Activated CD4-positive, CD25-positive, alpha-beta regulatory T cell (primary cell): Measurements from ENCODE around the gene TBCK.

ENCODE experiments used
- DNase-seq, 4 experiments: peaks; one replicate each; lab custom pipeline; 2025; lab: John Stamatoyannopoulos, UW

Gene TBCK

DNA sequence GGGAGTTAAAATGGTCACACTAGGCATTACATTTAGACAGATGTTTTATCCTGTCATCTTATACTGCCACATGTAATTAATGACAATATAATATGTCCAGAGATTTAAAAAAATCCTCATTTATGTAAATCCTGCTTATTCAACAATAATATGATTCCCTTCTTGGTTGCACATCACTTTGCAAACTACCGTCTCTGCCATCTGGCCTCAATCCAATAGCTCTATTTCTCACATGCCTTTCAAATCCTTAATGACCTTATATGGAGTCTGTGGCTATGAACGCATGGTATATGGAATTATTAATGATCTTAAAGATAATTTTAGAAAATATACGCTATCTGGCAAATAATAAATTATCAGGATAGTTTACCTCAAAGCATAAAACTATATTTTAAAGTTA lies 276.2 kb downstream of the TBCK start:
- DNase-seq = no peak

DNA sequence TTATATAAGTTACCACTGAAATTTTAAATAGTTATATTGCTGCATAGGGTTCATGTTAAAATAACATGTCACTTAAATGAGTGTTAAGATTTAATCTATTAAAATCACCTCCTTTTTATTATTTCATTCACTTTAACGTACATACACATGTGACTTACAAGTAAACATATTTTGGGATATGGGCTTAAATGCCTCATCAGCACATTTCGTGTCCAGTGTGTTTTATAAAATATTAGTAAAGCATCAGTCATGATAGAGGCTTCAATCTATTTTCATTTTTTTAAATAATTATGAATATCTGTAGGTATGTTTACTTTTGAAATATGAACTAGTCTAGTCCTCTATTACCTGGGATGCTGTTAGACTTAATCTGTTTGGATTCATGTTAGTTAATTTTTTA lies 277.1 kb downstream of the TBCK start:
- DNase-seq = no peak

DNA sequence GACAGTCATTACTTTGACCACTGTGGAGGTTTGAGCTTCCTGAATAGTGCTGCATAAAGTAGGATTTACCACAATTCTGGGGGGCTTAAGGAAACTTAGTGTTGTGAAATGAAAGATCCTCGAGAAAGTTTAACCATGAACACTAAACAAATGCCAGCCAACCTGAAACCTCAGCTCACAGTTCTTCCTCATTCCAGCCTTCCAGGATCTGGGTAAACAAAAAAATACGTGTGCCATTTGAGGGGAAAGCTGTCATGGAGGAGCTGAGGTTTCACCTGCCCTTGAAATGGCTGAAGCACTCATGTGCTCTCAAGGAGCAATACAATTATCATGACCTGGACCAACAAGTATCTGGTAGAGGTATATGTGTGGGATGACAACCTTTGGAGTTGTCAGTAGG lies 278.0 kb downstream of the TBCK start:
- no peak for DNase-seq

DNA sequence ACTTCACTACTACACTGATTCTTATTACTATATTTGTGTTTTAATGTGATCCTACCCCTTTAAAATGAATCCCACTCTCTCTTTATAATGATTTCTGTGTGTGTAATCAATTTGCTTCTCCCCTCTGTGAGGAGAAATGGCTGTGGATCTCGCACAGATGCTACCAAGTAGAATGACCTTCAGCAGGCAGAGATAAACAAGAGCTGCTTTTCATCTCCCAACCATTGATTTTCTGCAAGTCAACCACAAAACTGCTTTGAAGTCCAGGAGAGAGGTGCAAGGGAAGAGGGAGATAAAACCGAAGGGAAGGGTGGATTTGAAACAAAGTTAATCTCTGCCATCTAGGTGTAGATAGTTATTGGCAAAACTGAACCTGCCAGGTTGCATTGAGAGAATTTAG lies 279.2 kb downstream of the TBCK start:
- DNase-seq = no peak

DNA sequence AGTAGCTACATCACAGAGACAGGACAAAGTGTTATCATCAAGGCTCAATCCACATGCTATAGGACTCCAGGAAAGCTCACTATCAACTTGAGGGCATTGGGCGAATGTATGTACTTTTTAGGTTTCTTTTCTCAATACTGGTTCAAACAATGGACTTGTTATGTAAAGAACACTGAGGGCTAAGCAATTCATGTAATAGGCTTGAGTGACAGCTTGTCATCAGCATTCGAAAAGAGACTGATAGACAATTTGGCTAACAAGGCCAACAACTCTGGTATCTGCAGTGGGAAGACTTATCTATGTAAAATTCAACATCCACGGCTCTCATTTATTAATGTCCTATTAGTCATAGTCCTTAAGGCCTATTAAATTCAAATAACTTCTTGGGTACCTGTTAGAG lies 279.7 kb downstream of the TBCK start:
- no peak for DNase-seq

DNA sequence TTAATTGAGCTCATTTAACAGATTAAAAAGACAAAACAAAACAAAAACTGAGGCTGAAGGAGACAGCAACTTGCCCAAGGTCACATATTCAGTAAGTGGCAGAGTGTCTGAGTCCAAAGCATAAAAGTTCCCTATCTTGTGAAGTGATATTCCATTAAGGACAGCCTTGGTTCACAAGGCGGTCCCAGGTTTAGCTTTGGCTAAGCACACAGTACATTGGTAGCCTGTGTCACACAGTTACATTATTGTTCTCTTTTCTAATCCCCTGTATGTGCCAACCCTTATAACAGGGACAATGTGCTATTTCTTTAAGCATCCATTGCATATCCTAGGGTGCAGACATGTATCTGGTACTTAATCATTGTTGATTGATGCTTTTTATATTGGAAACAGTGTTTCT lies 280.8 kb downstream of the TBCK start:
- no peak for DNase-seq

DNA sequence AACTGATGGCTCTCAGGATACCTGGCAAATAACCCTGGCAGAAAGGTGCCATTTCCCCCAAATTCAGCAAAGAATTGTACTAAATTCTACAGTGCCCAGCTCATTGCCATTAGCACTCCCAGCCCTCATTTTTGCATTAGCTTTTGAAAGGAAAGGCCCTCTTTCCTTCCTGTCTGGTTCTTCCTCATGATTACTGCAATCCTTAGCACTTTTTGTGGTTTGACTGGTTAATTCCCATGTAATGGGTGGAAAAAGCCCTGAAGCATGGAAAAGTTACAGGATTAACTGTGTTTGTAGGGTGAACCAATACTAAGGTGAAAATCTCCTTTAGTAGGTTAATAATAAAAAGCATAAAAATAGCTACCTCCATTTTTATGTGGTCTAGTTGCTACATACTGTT lies 281.3 kb downstream of the TBCK start:
- DNase-seq = no peak

DNA sequence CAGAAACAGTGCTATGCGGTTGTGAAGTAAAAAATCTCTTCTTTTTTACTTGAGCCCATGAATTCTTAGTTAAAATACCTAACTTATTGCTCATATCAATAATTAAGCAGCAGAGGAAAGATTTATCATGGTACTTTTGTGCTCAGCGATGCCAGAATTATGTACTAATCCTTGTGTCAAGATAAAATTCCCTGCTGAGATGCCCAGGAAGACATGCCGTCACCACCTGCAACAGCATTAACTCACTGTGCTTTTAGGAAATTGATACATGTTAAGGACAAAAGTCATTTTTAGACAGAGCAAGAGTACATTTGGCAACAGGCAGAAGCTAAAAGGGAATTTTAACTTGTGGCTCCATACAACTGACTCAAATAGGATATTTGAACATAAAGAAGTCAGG lies 281.8 kb downstream of the TBCK start:
- no peak for DNase-seq

DNA sequence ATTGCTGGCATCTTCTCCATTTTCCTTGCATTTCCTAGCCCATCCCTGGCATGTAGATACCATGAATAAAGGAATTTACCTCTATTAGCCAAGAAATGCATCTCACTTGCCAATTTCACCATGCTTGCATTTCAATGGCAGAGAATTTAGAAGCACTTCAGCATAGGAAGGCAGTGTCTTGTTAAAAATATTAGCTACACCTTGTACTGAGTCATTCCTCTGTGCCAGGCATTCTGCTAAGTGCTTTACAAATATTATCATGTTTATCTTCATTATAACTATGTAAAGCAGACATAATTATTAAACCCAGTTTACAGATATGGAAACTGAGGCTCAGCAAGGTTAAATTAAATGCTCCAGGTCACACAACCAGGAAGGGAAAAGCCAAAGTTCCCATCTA lies 282.5 kb downstream of the TBCK start:
- no peak for DNase-seq

DNA sequence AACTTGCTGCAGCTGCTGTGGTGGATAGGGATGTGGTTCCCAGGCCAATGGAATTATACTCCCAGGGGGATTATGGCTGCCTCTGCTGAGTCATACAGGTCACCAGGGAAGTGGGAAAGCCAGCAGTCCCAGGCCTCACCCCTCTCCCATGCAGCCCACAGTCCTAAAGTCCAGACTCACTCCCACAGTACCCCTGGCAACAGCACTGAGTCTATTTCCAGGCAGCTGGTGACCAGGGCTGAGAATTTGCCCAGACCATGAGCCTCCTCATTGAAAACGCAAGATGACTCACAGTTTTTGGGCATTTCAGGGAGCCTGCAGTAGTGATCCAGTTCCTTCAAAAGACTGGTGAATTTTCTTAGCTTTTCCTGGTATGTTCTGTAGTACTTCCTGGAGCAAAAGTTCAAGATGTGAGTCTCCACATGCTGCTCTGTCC lies 283.1 kb downstream of the TBCK start:
- no peak for DNase-seq

DNA sequence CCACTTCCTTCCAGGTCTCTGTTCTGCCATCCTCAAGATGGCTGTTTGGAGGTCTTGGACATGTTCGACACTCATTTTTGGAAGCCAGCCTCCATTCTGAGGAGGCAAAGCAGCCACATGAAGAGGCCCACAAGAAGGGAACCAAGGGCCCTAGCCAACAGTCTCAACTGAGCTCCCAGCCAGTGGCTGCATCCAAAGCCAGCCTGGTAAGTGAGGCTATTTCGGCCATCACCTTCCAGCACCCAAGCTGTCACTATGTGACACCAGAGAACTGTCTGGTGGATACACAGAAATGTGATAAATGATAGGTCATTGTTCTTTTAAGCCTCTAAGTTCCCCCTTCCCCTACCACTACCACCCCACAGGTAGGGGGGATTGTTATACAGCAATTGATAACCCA lies 293.6 kb downstream of the TBCK start:
- no peak for DNase-seq

DNA sequence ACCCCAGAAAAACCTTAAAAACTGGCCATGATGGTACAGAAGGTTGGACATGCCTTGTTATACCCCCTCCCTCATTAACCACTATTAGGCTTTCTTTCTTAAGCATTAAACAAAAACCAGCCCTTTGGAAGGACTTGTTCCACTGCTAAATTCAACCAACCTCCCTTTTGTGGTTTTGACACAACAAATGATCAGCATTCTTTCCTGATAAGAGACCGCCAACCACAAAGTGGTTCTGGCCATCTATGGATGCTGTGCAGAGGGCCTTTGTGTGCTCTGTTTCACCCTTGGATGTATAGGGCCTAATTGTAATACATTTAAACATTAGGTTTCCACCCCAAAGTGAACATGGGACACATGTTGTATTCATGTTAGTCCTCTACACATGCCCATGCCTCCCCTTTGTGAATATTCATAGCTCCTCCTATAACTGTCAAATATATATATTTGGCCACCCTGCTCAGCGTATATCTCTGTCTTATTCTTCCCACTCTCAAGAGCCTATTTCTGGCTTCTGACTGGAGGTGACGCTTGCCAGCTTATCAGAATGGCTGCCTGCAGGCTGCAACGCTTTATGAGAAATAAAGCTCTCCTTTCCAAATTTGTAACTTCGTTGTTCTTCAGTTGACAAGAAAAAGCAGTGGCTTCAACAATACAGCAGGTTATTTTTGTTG lies 294.1 kb downstream of the TBCK start:
- no peak for DNase-seq

DNA sequence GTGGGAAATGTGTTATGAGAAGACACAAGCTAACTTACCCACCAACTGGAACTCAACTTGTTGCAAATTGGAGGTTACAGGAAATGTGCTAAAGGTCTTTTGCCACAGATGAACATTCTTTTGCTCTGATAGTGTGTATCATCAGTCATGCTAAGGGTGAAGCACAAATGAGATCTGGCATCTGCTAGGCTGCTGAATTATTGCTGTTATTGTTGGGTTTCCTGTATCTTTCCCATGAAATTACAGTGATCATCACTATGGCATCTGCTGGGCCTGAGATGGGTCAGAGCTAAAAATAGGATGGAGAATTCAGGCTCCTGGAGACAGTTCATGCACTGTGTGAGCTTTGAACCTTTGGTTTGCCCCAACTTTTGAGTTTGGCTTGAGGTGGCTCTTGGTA lies 296.2 kb downstream of the TBCK start:
- no peak for DNase-seq

DNA sequence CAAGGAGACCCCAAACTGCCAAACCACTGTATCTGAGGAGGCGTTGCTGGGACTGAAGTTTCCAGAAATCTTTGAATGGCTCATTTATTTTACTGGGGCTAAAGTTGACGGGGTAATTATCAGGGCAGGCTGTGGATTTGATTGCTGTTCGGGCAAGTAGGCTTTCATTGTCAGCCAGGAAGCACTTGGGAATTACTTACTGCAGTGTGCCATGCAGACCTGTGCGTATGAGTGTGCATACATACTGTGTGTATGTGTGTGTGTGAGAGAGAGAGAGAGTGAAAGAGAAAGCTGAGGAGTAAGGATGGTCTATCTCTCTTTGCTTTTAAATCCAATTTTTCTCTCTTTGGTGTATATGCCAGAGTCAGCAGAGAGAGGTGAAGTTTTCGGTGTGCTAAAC lies 298.0 kb downstream of the TBCK start:
- no peak for DNase-seq

DNA sequence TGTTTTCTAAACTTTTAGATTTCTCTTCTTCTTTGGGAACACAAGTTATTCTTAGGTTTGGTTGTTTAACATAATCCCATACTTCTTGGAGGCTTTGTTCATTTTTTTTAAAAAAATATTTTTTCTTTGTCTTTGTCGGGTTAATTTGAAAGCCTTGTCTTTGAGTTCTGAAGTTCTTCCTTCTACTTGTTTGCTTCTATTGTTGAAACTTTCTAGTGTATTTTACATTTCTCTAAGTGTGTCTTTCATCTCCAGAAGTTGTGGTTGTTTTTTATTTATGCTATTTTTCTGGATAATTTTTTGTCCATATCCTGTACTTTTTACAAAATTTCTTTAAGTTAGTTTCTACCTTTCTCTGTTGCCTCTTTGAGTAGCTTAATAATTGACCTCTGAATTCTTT lies 304.6 kb downstream of the TBCK start:
- DNase-seq = no peak

DNA sequence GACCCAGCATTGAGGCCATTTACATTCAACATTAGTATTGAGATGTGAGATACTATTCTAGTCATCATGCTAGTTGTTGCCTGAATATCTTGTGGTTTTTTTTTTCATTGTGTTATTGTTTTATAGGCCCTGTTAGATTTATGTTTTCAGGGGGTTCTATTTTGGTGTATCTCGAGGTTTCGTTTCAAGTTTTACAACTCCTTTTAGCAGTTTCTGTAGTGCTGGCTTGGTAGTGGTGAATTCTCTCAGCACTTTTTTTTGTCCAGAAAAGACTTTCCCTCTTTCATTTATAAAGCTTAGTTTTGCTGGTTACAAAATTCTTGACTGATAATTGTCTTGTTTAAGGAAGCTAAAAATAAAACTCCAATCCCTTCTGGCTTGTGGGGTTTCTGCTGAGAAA lies 305.2 kb downstream of the TBCK start:
- DNase-seq = no peak

DNA sequence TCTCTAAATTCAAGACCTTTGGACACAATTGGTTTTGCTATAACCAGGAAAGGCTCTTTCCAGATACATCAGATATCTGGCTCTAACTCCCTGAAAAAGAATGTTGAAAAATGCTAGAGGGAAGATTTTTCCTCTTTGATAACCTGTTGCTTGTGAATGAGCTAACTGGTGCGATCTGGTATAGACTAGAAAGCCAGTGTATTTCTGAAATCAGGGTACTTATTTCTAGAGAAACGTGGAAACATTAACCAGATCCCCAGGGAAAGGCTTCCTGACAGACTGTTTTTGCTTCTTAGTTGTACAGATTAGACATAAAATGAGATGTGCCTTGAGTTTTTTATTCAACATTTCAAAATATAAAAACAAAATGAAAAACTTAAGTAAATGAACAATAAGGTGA lies 313.0 kb downstream of the TBCK start:
- DNase-seq = no peak

DNA sequence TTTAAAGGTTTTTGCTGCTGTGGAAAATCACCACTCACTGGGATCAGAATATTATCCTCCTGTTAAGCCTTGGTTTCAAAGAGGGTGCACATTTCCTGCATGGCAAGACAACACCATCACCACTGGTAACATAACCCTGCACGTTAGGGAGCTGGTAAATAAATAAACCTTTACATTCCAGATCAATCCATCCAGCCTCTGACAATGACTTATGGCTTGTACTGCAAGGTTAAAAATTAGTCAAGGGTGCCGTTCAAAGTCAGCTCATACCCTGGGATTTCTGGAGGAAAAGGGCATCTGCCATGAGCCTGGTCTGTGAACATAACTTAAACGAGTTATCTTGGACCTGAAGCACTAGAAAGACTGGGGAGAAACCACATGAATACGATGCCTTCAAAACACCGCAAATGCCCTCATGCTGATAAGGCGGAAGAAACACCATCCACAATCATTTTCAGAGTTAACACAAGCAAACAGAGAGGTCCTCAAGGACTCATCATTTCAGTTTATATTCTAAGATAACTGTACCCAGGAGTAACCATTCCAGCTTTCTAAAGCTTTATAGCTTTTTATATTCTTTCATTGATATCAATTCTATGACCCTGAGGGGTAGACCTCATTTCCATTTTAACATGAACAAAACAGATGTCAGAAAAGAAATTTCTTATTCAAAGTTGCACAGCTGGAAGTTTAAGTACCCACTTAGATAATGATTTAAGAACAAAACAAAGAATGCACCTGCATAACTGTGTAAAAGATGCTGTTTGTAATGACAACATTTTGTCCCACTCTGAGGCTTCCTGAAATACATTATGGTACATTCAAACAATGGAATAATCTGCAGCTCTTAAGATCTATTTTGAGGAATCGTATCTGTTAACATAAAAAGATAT lies 317.6 kb downstream of the TBCK start:
- no peak for DNase-seq

DNA sequence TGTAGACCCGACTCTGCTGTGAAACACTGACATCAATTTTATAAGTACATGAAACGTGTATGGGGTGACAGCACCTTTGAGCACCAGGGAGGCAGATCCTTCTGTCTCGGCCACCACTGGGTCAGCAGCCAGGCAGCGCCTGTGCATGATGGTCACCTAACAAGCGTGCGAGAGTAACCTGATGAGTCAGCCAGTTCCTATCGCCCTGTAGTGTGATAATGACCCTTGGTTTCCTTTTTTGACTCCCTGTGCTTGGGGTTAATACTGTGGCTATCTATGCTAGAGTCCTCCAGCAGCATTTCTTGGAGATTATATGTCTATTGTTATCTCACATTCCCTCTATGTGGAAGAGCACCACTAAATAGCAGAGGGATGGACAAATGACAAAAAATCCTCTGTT lies 319.2 kb downstream of the TBCK start:
- DNase-seq = no peak

DNA sequence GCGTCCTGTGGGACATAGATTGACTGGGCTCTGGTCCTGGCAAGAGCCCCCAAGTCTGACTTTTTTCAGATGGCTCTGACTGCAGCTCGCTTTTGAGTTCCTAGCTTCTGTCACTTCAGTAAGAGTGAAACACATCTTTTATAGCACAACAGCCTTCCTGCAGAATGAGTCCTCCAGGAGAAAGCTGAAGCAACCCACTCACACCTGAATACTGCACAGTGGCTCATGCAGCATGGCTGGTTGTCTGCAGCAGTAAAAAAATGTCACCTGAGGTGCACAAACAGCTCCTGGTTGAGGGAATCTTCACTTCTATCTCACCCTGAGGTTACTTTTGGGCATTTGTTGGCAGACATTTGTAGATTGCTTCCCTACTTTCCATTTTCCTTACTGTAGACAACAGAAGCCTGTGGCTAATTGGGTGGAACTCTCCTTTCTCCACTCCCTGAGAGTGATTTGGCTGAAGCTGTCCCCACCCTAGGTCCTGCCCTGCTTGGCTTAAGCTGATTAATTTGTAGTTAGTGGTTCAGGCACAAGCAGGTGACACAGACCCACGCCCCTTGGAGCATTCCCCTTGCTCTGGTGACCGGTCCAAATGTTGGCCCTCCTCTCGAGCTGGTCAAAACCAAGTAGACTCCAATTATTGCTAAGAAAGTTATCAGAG lies 321.0 kb downstream of the TBCK start:
- no peak for DNase-seq

DNA sequence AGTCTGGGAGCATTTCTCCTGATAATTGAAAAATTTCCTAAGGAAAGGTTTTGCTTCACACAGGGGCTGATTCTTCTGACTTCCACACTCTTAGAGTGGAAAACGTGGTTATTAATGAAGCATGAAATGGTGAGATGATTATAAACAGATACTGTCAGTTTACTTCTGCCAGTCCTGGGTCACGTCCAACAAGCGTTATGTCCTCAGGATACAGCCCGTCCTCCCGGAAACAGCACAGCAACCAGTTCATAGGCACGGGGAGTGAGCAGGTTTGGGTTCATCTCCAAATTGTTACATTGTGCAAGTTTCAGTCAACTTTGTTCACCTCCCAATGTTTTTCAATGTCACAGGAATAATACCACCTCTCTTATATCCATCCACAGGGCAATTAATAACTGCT lies 321.9 kb downstream of the TBCK start:
- no peak for DNase-seq

DNA sequence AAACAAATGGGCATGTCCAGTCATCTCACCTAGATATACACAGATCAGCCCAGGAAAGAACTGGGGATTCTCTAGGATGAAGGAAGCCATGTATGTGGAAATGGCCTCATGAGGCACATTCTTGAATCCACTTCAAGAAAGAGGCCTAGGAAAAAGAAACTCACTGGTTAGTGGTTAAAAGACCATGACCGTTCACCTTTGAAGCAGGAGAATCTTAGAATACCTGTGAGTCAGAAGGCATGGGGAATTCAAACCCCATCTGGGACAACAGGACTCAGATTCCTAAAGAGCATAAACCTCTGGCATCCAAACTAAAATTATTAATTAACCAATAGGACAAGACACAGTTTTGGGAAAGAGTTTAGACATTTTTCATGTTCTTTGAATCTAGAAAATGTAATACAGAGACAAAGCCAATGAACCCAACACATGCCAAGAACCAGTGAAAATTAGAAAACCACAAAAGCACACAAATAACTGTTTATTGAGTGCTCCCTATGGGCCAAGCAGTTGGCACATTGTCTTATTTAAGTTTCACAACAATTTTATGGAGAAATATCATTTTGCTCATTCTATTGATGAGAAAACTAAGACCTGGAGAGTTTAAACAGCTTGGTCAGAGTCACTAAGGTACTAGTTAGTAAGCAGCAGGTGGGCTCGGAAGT lies 323.2 kb downstream of the TBCK start:
- DNase-seq = no peak

DNA sequence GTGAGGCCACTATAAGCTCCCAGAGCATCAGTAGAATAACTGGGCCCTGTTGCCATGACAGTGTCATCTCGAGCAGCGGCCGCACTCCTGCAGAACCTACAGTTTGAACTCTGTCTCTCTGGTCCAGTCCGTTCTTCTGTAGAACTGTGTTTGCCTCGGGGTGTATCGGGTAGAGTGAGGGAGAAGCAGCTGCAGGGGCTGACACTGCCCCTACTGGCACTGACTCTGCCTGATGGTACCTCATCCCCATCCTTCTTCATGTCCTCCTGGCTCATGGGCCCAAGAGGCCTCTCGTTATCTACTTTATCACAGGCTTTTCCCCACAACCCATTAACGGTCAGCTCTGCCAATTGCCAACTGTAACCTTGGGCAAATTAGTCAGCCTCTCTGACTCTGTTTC lies 324.3 kb downstream of the TBCK start:
- DNase-seq = no peak
